G401 (cell line): Measurements from ENCODE around the gene YOD1. TPM values are rescaled to one million over a fixed set of nuclear protein-coding genes. Genes with fewer than 3 reads are reported as not detected.

Experiments used
- total RNA-seq: library from RNA; depleted of rRNA; stranded (reverse); fragments of >200 nt; shearing (Covaris generic); gene quantifications from 2 replicates; pipeline ENCODE4 v1.2.3, GENCODE V29; 2014; rRNA removed

The YOD1 gene
- total RNA-seq, 1 experiment from 2014 or later = 14.9 TPM

Other genes with a start within 250 kb of the YOD1 start
- not detected in 2 replicates for gene IL20, start 185.6 kb downstream of the YOD1 start, total RNA-seq
- gene IL24, start 153.8 kb downstream of the YOD1 start, total RNA-seq = not detected in 2 replicates
- not detected in 2 replicates for gene FCMR, start 129.3 kb downstream of the YOD1 start, total RNA-seq
- not detected in 2 replicates for gene PIGR, start 104.7 kb downstream of the YOD1 start, total RNA-seq
- gene FCAMR, start 80.7 kb downstream of the YOD1 start, total RNA-seq = not detected in 2 replicates
- gene C1orf116, start 18.5 kb downstream of the YOD1 start, total RNA-seq = not detected in 2 replicates
- 18.8 and 25.6 TPM in 2 replicates for gene PFKFB2, start 2.1 kb upstream of the YOD1 start, total RNA-seq
- not detected in 2 replicates for gene C4BPB, start 37.7 kb upstream of the YOD1 start, total RNA-seq
- not detected in 2 replicates for gene C4BPA, start 53.0 kb upstream of the YOD1 start, total RNA-seq